Right lobe of liver (tissue), 6 donors: ENCODE measurements around the gene KIFC3. TPM values are rescaled to one million over a fixed set of nuclear protein-coding genes. Genes with fewer than 3 reads are reported as not detected.
"Not testable (repeated sequence)": the region's sequence is repeated elsewhere in the genome, so short reads cannot be mapped to it uniquely, and the experiment has no call there.

ENCODE experiments used
- ATAC-seq, 4 donors: fragments of 200-7000 bp; cut with Tn5 transposase; one replicate each; pipeline ENCODE4 v1.9.1; 2020; ENCODE audit warnings: mild to moderate bottlenecking in 4 of 4, moderate library complexity in 4 of 4
- DNase-seq, 3 donors: peaks; one replicate each; pipeline ENCODE4 v3.0.0-alpha.2; 2020
- H3K27ac ChIP-seq, 3 donors: fragments of 200-600 bp; one replicate each; pipeline ENCODE4 v1.8.0; 2022
- H3K27me3 ChIP-seq, 2 donors: fragments of 200-600 bp; one replicate each; pipeline ENCODE4 v1.8.0; 2022
- H3K36me3 ChIP-seq, 4 donors: fragments of 200-600 bp; sonication (generic) in 1 of 4; one replicate each; pipeline versions ENCODE4 v1.5.1 to v1.8.0; 2017 to 2022; ENCODE audit warnings: control low read depth in 1 of 4
- H3K4me1 ChIP-seq, 4 donors: fragments of 200-600 bp; sonication (generic) in 1 of 4; one replicate each; pipeline versions ENCODE4 v1.5.1 to v1.8.0; 2017 to 2022; ENCODE audit warnings: control low read depth in 1 of 4
- H3K4me3 ChIP-seq, 3 donors: fragments of 200-600 bp; one replicate each; pipeline ENCODE4 v1.8.0; 2022
- H3K9me3 ChIP-seq, 4 donors: fragments of 200-600 bp; sonication (generic) in 1 of 4; one replicate each; pipeline versions ENCODE4 v1.5.1 to v1.8.0; 2017 to 2022; ENCODE audit warnings: control low read depth in 1 of 4
- CTCF ChIP-seq, 4 donors: fragments of 200-600 bp in 3 of 4; fragments of 450-650 bp in 1 of 4; IDR thresholded peaks; one replicate each; pipeline versions ENCODE4 v1.5.1 to v1.8.0; 2016 to 2022; ENCODE audit warnings: antibody characterized with exemption in 4 of 4, mild to moderate bottlenecking in 2 of 4
- POLR2A ChIP-seq: fragments of 450-650 bp; IDR thresholded peaks from one replicate; pipeline ENCODE4 v1.6.1; 2017; ENCODE audit warnings: antibody characterized with exemption, mild to moderate bottlenecking
- WGBS: methylation state at CpG from one replicate; pipeline ENCODE4 v1.1.6; 2018; ENCODE audit warnings: low coverage, low lambda C conversion rate; ENCODE audit not compliant: insufficient coverage; ENCODE audit errors: missing lambda C conversion rate; 5-methylcytosine and 5-hydroxymethylcytosine counted together
- intact Hi-C, 2 donors: fragments of 100-400 bp; cut with DNase I; formaldehyde crosslinking; loops; one replicate each; pipeline versions ENCODE4 v1.11.2 to v1.14.1; 2022
- total RNA-seq, 6 experiments: library from RNA; depleted of rRNA in 2 of 6; stranded (reverse); fragments of >200 nt in 2 of 6; fragmentation: NEBNext Ultra II Directional in 3 of 6; extraction: Animal tissue kit (Norgen Biotek cat#: 25700) in 3 of 6; gene quantifications; one replicate each; pipeline versions ENCODE4 v1.1.0 to v1.2.4, GENCODE V29; 2016 to 2023
- donor health status: DM: no; HTN: yes; CAD: no.
- donor health status: DM: no; HTN: no; CAD: no.
- donor health status: DM: no; HTN: no; CAD: no.
- donor health status: DM: no; HTN: yes; CAD: no.
- donor health status: DM: no; HTN: yes; CAD: no.

Gene KIFC3
- total RNA-seq, 6 experiments from 2014 or later, result 20.3 to 88.9 (median 46.4) TPM

DNA sequence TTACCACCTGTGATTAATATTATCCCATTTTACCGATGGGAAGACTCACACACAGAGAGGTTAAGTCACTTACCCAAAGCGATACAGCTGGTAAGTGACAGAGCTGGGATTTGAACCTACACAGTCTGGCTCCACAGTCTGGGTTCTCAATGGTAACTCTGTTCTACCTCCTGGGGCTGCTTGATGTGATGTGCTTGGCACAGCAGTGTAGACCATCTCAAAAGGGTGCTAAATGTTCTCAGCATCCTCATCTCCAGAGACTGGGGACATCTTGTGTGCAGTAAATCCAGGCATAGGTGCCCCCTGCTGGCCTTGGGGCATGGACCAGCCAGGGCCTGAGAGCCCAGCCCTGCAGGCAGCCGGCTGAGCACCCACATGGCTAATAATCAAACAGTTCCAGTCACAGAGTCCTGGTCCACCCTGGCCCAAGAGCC is 82.1 kb downstream of the KIFC3 start:
- intact Hi-C loops, result loop anchor here (5.0 kb wide), 3 partner anchors 68 to 143 kb away; no protein-coding TSS in a partner anchor
- ATAC-seq (peak; percentile 98 to 99 (median 98)), DNase-seq (peak; percentile 84 to 86 (median 85))
- Histone ChIP-seq H3K27ac (no peak overlapping the region), H3K36me3 (no peaks in the 10 kb centered on the region), H3K4me3 (no peak overlapping the region), H3K9me3 (no peaks in the 10 kb centered on the region), H3K27me3 (no peaks in the 10 kb centered on the region), H3K4me1 (no peaks in the 10 kb centered on the region)
- 72% methylated on average over 2 of the region's 3 CpGs for WGBS
- peak; percentile 79 to 91 (median 87) for TF ChIP-seq CTCF (IDR thresholded peaks at IDR 0.05)
- no peak for TF ChIP-seq POLR2A

DNA sequence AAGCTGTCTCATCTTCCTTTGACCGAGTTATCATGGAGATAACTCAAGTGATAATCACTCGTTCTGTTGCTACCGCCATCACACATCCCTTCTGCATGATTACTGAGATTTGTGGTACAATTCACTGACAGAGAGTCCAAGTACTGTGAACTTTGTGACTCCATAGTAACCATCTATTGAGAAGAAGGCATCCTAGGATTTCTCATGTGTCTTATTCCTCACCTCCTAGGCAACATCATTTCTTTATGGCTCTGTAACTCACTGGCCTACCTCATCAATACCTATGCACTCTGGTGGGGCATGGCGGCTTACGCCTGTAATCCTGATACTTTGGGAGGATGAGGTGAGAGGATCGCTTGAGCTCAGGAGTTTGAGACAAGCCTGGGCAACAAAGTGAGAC is 88.2 kb downstream of the KIFC3 start:
- ATAC-seq (no peak), DNase-seq (no peak)
- Histone ChIP-seq H3K4me3 (no peak overlapping the region), H3K4me1 (no peaks in the 10 kb centered on the region), H3K27me3 (no peaks in the 10 kb centered on the region), H3K9me3 (no peaks in the 10 kb centered on the region), H3K27ac (no peak overlapping the region), H3K36me3 (no peaks in the 10 kb centered on the region)
- 88% methylated on average over 6 of the region's 6 CpGs for WGBS
- TF ChIP-seq CTCF (IDR thresholded peaks at IDR 0.05), result no peak
- no peak for TF ChIP-seq POLR2A
- intact Hi-C loops, result loop anchor here in 1 of 2 donors (10.0 kb wide), 1 partner anchor 139 kb away; no protein-coding TSS in a partner anchor

DNA sequence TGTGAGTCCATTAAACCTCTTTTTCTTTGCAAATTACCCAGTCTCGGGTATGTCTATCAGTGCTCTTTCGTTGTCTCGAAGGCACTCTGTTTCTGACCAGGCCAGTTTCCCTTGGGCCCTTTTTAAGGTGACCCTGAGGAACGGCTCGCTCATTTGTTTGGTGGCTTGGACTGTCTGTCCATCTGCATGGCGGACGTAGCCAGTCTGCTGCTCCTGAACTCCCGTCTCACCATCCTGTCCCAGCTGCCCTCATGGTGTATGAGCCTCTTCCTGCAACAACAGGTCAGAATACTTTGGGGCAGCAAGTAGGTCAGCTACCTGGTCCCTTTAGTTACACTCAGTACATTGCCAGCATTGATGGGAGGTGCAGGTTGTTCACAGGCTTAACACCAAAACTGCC is 88.7 kb downstream of the KIFC3 start:
- Histone ChIP-seq H3K4me1 (no peaks in the 10 kb centered on the region), H3K27me3 (no peaks in the 10 kb centered on the region), H3K4me3 (no peak overlapping the region), H3K9me3 (no peaks in the 10 kb centered on the region), H3K36me3 (no peaks in the 10 kb centered on the region), H3K27ac (no peak overlapping the region)
- TF ChIP-seq POLR2A (no peak), CTCF (IDR thresholded peaks at IDR 0.05) (no peak)
- ATAC-seq (no peak), DNase-seq (no peak)
- 92% methylated on average over 7 of the region's 8 CpGs for WGBS
- intact Hi-C loops, result loop anchor here in 1 of 2 donors (10.0 kb wide), 1 partner anchor 139 kb away; no protein-coding TSS in a partner anchor

DNA sequence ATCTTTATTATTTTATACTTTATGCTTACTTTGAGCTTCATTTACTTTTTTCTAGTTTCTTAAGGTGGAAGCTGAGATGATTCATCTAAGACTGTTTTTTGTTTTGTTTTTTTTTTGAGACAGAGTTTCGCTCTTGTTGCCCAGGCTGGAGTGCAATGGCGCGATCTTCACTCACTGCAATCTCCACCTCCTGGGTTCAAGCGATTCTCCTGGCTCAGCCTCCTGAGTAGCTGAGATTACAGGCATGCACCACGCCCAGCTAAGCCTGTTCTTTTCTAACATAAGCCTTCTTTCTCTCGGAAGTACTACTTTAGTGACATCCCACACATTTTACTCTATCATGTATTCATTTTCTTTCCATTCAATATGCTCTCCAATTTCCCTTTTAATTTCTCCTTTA is 89.7 kb downstream of the KIFC3 start:
- H3K4me3 ChIP-seq, H3K27ac ChIP-seq, DNase-seq, H3K27me3 ChIP-seq, H3K9me3 ChIP-seq, ATAC-seq, H3K4me1 ChIP-seq, H3K36me3 ChIP-seq: not testable (repeated sequence)
- intact Hi-C loops, result loop anchor here in 1 of 2 donors (10.0 kb wide), 1 partner anchor 138 kb away; no protein-coding TSS in a partner anchor
- 86% methylated on average over 5 of the region's 6 CpGs for WGBS

- 94% methylated on average over 3 of the region's 3 CpGs for WGBS
These were observed 90.3 kb downstream of the KIFC3 start for GRCh38 chr16:57711993-57712392.

More at GRCh38 chr16:57711993-57712392, 90.3 kb downstream of the KIFC3 start:
- DNase-seq, result no peak
- Histone ChIP-seq H3K27ac (no peak overlapping the region), H3K9me3 (no peaks in the 10 kb centered on the region), H3K27me3 (no peaks in the 10 kb centered on the region), H3K4me3 (no peak overlapping the region), H3K4me1 (no peaks in the 10 kb centered on the region), H3K36me3 (no peaks in the 10 kb centered on the region)
- TF ChIP-seq CTCF (IDR thresholded peaks at IDR 0.05), result no peak
- no peak for TF ChIP-seq POLR2A
- intact Hi-C loops, result loop anchor here in 1 of 2 donors (10.0 kb wide), 1 partner anchor 137 kb away; no protein-coding TSS in a partner anchor
- no peak for ATAC-seq
